Activated CD4-positive, alpha-beta T cell treated with anti-CD3 and anti-CD28 coated beads, Interleukin-2, amount 50 U/mL, for 24 hours (primary cell): ENCODE results near the gene PAGE2.
"Not testable (repeated sequence)": the region's sequence is repeated elsewhere in the genome, so short reads cannot be mapped to it uniquely, and the experiment has no call there.

Experiments used
- DNase-seq, 2 donors: peaks; one replicate each; pipeline ENCODE4 v3.0.0-alpha.2; 2020; ENCODE audit warnings: low read depth in 1 of 2, low spot score in 1 of 2

Gene PAGE2, protein sequence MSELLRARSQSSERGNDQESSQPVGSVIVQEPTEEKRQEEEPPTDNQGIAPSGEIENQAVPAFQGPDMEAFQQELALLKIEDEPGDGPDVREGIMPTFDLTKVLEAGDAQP

GRCh38 chrX:55088795-55089489 lies at the start of gene PAGE2:
Gene PAGE2, plus strand, starts transcription at chrX:55089018. Its CDS starts 1,003 bp downstream, at chrX:55090021.
- DNase-seq = no peak

DNA sequence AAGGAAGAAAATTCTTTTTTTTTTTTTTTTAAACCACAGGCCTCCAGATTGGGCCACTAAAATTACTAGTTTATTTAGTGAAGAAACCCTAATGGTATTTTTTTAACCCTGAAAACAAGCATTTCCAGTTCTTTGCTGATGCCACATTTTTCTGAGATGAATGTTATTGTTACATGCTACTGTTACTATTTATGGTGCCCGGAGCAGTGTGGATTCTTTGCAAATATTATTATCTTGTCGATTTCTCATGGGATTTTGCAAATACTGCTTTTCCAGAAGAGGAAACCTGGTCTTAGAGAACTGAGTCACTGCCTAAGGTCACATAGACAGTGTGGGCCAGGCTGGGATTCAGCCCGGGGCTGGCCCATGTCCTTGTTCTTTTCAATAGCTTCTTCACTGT lies 49.3 kb upstream of the PAGE2 start:
- DNase-seq = no peak

DNA sequence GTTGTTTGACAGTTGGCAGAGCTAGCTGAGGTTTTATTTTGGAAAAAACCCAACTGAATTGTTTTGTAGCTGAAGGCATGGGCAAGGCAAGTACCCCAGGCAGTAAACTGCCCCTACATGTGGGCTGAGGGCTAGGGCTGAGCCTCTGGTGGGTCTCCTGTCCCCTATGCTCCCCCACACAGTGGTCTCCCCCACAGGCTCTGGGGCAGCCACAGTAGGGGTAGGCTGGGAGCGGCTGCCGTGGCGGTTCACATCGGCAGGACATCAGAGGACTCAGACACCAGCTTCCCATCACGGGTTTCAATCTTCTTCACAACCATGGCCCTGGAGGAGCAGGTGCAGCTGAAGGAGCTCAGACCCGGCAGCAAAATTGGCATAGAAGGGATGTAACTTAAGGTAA lies 47.3 kb upstream of the PAGE2 start:
- no peak for DNase-seq

GRCh38 chrX:55050599-55050998 lies 38.2 kb upstream of the PAGE2 start:
- DNase-seq = not testable (repeated sequence)

- peak in 1 of 2 donors; percentile 2 for DNase-seq
Observed at GRCh38 chrX:55056820-55057674, 31.8 kb upstream of the PAGE2 start.

DNA sequence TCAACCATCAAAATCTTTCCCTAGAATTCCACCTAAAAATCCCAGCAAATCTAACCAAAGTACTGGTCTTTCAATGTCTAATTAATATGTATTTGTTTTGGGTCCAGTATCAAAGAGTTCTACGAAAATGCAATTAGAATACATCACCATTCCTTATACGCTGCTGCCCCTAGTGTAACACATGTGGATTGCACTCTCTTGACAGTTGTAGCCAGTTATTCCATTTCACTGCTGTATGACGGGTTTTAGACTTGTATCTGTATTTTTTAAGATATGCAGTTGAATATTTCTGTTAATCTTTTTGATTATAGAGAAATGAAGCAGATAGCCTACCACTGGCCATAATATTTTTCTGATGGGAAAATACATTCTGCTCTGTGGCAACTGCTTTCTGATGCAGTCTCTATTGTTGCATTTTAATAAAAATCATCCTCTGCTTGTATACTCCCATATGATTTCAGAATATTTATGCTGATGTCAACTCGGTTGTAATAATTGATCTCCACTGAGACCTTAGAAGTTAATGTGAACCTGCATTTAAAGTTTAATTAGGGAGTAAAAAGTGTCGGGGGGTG lies 31.1 kb upstream of the PAGE2 start:
- peak in 1 of 2 donors; percentile 5 for DNase-seq

GRCh38 chrX:55067180-55067579 lies 21.6 kb upstream of the PAGE2 start:
- not testable (repeated sequence) for DNase-seq

GRCh38 chrX:55072286-55072685 lies 16.5 kb upstream of the PAGE2 start:
- DNase-seq = no peak

- DNase-seq = no peak
Observed at GRCh38 chrX:55074851-55075467, 13.9 kb upstream of the PAGE2 start, which contains the start of gene PAGE2B. Gene PAGE2B, plus strand, starts transcription at chrX:55075030. Its CDS starts 1,012 bp downstream, at chrX:55076042.

- no peak for DNase-seq
Observed at GRCh38 chrX:55098691-55099090, 9.9 kb downstream of the PAGE2 start.

DNA sequence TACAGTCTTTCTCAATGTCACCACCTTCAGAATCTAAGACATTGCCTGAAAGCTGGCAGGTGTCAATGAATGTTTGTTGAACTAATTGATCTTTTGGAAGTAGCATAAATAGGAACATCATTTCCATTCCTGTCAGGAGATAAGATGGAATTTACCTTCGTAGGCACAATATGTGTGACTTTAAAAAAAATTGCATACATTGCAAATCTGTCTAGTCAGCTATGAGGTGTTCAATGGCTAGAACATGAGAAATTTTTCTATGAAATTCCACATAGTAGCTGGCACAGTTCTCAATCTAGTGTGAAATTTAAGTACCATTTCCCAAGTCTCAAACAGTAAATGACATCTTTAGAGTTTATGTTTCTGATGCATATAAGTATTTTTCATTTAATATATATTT lies 10.3 kb downstream of the PAGE2 start:
- no peak for DNase-seq

GRCh38 chrX:55102754-55103153 lies 13.9 kb downstream of the PAGE2 start:
- no peak for DNase-seq

DNA sequence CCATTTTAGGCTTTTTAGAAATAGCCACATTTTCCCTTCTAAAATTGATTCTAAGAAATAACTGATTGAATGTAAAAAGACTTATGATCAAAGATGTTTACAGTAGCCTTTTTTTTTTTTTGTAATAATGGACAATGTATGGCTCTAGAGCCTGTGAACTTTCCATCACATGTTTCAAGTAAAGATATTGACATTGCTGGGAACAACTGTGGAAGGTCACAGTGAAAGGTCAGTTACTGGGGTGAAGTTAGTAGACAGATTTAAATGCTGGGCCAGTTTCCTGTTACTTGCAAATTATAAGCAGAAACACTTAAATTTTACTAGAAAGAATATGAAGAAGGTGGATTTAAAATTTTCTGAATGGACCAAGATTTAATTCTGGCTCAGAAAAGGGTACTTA lies 18.4 kb downstream of the PAGE2 start:
- DNase-seq = no peak

- DNase-seq = no peak
Observed at GRCh38 chrX:55107911-55108310, 19.1 kb downstream of the PAGE2 start.

- DNase-seq = no peak
Observed at GRCh38 chrX:55109306-55109705, 20.5 kb downstream of the PAGE2 start.

GRCh38 chrX:55111578-55112254 lies 22.9 kb downstream of the PAGE2 start:
- DNase-seq = no peak

DNA sequence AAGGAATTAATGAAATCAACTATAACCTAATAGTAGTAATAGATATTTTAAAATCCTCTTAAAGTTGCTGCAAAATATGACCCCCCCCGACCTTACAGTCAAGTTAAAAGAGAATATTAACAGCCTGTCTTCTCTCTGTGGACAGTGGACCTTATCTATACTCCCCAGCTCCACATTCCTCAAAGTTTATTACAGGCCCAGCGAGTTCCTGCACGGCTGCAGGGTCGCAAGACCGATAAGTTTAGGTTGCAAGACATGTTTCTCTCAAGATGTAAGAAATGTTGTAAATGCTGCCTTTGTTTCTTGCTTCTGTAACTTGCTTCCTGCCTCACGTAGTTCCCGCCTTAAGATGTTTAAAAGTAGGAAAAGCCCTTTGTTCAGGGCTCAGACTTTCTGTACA lies 27.8 kb downstream of the PAGE2 start:
- not testable (repeated sequence) for DNase-seq

- no peak for DNase-seq
Observed at GRCh38 chrX:55118574-55118973, 29.8 kb downstream of the PAGE2 start.

GRCh38 chrX:55119271-55119670 lies 30.5 kb downstream of the PAGE2 start:
- DNase-seq = no peak

DNA sequence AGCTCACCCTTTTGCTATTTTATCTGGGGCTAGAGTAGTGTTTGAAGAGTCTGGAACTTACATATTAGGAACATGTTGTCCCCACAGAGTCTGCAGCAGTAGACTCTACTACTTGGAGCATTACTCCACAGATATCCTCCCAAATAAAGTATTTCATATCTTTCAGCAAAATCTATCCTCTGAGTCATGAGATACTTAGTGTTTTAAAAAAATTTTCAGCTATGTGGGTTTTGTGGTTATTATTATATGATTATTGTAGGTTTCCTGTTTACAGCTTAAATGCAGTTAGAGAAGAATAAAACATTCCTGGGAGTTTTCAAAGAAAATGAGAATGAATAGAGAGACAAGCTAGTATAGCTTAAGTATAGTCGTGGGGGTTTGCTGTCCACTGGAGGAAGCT lies 30.9 kb downstream of the PAGE2 start:
- DNase-seq = no peak
